Measurements from ENCODE around the gene SH2D6. TPM values are rescaled to one million over a fixed set of nuclear protein-coding genes. Genes with fewer than 3 reads are reported as not detected.

Gene SH2D6
- total and polyA plus RNA-seq, 2 of the 8 experiments (the other 6 are each of a cell fraction or from before 2014, with no cell fraction given) = 0.42 TPM; not detected in 1

DNA sequence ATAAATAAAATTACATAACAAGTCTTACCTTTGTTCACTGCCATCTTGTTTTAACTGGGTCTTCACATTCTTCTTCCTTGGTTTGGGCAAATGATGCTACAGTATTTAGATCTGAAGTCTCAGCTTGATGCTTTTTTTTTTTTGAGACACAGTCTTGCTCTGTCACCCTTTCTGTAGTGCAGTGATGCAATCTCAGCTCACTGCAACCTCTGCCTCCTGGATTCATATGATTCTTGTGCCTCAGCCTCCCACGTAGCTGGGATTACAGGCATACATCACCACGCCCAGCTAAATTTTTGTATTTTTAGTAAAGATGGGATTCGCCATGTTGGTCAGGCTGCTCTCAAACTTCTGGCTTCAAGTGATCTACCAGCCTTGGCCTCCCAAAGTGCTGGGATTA, 67.3 kb downstream of the SH2D6 start:
- 91% methylated on average over 3 of the region's 3 CpGs; no CpG with 5 or more reads in 1 of the 2 experiments for WGBS, 2 experiments (ENCODE audit: extremely low coverage in 1 of 2, insufficient coverage in 1 of 2, insufficient read length in 1 of 2, insufficient replicate concordance in 2 of 2, low coverage in 1 of 2, low lambda C conversion rate in 2 of 2, missing lambda C conversion rate in 1 of 2)
- H3K27me3 ChIP-seq (replicated peaks in 1 of 4; ENCODE audit: control insufficient read depth in 3 of 4, extremely low read depth in 1 of 4, insufficient read depth in 3 of 4, low read length in 3 of 4) = no peaks in the 10 kb centered on the region
- no peak overlapping the region for H3K14ac ChIP-seq (ENCODE audit: insufficient read length)
- no peak overlapping the region for H3K9ac ChIP-seq (replicated peaks in 1 of 4; ENCODE audit: extremely low read depth in 1 of 4, low read depth in 3 of 4, low read length in 3 of 4)
- H3K9me3 ChIP-seq (ENCODE audit: insufficient read depth in 2 of 2, low read depth in 1 of 2, low read length in 1 of 2) = no peaks in the 10 kb centered on the region; a peak in 1 of 4 replicates
- no peak overlapping the region for H3K4me3 ChIP-seq (ENCODE audit: extremely low read depth in 1 of 4, insufficient read depth in 2 of 4, low read depth in 3 of 4, low read length in 4 of 4)
- no peak overlapping the region for H3K27ac ChIP-seq (ENCODE audit: low read depth, low read length)
- no peak overlapping the region for H2BK15ac ChIP-seq (ENCODE audit: low read length)
- no peak overlapping the region for H2AFZ ChIP-seq (ENCODE audit: low read length)
- H3K23me2 ChIP-seq (ENCODE audit: low read depth, low read length) = no peaks in the 10 kb centered on the region
- H3K4ac ChIP-seq (replicated peaks; ENCODE audit: insufficient read length, low read depth, low read length) = no peak overlapping the region
- H2BK12ac ChIP-seq (ENCODE audit: low read depth, low read length) = no peak overlapping the region
- H3K18ac ChIP-seq (ENCODE audit: extremely low read depth, low read length) = no peak overlapping the region
- H4K20me1 ChIP-seq (replicated peaks in 1 of 2; ENCODE audit: control insufficient read depth in 1 of 2, insufficient read depth in 2 of 2, low read length in 2 of 2) = no peaks in the 10 kb centered on the region
- H3K56ac ChIP-seq (replicated peaks; ENCODE audit: insufficient read length, low read depth, low read length) = no peak overlapping the region
- no peaks in the 10 kb centered on the region for H3K79me2 ChIP-seq (ENCODE audit: control insufficient read depth in 1 of 2, insufficient read depth in 2 of 2, low read length in 2 of 2)
- no peak overlapping the region for H4K91ac ChIP-seq (replicated peaks; ENCODE audit: insufficient read length, low read length)
- no peak overlapping the region for H2AK5ac ChIP-seq (ENCODE audit: low read depth, low read length)
- no peak overlapping the region for H4K8ac ChIP-seq (ENCODE audit: extremely low read depth, insufficient read depth, low read length)
- no peak overlapping the region for H3K23ac ChIP-seq (ENCODE audit: insufficient read length)
- FAIRE-seq (no peak), DNase-seq (ENCODE audit: low read depth in 1 of 2, low spot score in 2 of 2) (no peak)
- no peak overlapping the region for H2BK20ac ChIP-seq (ENCODE audit: low read length)
- no peaks in the 10 kb centered on the region for H3K79me1 ChIP-seq (ENCODE audit: low read depth, low read length)
- no peaks in the 10 kb centered on the region for H3K36me3 ChIP-seq (ENCODE audit: control insufficient read depth in 2 of 4, insufficient read depth in 4 of 4, low read length in 3 of 4)
- no peaks in the 10 kb centered on the region for H3K4me1 ChIP-seq (replicated peaks in 1 of 4; ENCODE audit: control insufficient read depth in 3 of 4, insufficient read depth in 4 of 4, low read length in 3 of 4)
- H2BK5ac ChIP-seq (ENCODE audit: low read depth, low read length) = no peak overlapping the region
- ChIA-PET CTCF (ENCODE audit: partially characterized antibody) (interaction anchor here (0.6 to 1.8 kb wide), 4 partner anchors 10 to 94 kb away, joined by 3 to 4 read pairs (median 3); no protein-coding TSS in a partner anchor), POLR2A (ENCODE audit: partially characterized antibody) (interaction anchor here (0.9 to 1.7 kb wide), 6 partner anchors 21 to 61 kb away, joined by 3 to 5 read pairs (median 4); partner anchors contain the start of gene MAT2A)
- no peak overlapping the region for H4K5ac ChIP-seq (ENCODE audit: insufficient read length, low read depth, low read length)
- no peak overlapping the region for H3K4me2 ChIP-seq (ENCODE audit: insufficient read depth in 1 of 2, low read depth in 2 of 2, low read length in 2 of 2)
- no peak overlapping the region for H2BK120ac ChIP-seq (replicated peaks; ENCODE audit: low read depth, low read length)
- TF ChIP-seq SIN3A (conservative IDR thresholded peaks at IDR 0.05 in 1 of 2, IDR thresholded peaks at IDR 0.05 in 1 of 2; ENCODE audit: low read depth in 1 of 2, low read length in 2 of 2) (no peak), KDM5A (IDR thresholded peaks at IDR 0.05; ENCODE audit: low read length) (no peak), ASH2L (IDR thresholded peaks at IDR 0.05; ENCODE audit: low read length) (no peak), CTBP2 (IDR thresholded peaks at IDR 0.05; ENCODE audit: borderline replicate concordance, insufficient read depth, insufficient read length, low read length) (no peak), SIRT6 (IDR thresholded peaks at IDR 0.05; ENCODE audit: low read length) (no peak), NANOG (IDR thresholded peaks at IDR 0.05; ENCODE audit: insufficient read depth, low read depth, low read length, poor library complexity, severe bottlenecking) (no peak), JUN (IDR thresholded peaks at IDR 0.05; ENCODE audit: low read depth, low read length) (no peak), BCL11A (IDR thresholded peaks at IDR 0.05; ENCODE audit: low read depth in 2 of 2, low read length in 2 of 2) (no peak), JUND (IDR thresholded peaks at IDR 0.05; ENCODE audit: low read length) (no peak), NRF1 (IDR thresholded peaks at IDR 0.05; ENCODE audit: low read depth, low read length) (no peak), TAF7 (optimal IDR thresholded peaks at IDR 0.05; ENCODE audit: borderline replicate concordance, low read depth, low read length) (no peak), RBBP5 (IDR thresholded peaks at IDR 0.05; ENCODE audit: borderline replicate concordance, low read depth, low read length) (no peak), BACH1 (IDR thresholded peaks at IDR 0.05; ENCODE audit: low read length) (no peak), CEBPB (IDR thresholded peaks at IDR 0.05; ENCODE audit: low read depth, low read length) (no peak), RFX5 (IDR thresholded peaks at IDR 0.05; ENCODE audit: borderline replicate concordance, low read depth, low read length) (no peak)

All from H1 (cell line).